ENCODE measurements around the gene LGMN.
A peak's percentile ranks its signal among the peaks of the same experiment; 100 is the strongest.

The LGMN gene

DNA sequence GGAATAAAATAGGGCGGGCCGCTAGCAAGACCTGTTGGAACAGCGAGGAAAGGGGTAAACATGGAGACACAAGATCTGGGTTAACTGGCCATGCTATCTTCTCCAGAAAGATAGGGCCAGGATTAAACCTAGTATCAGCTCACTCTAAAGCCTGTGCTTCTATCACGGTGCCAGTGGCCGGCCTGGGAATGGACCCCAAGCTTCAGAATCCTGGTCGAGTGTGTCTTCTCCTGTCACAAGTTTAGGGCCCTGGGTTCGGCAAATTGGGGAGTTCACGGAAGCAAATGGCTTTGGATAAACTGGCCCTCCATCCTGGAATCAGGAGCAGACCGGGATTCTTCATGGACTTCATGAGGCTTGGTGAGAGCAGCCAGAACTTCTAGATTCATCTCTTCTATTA, 82.2 kb downstream of the LGMN start:
- H3K27me3 ChIP-seq (ENCODE audit: insufficient read depth, poor library complexity, severe bottlenecking) = no peaks in the 10 kb centered on the region
- TF ChIP-seq, protein P1, sequence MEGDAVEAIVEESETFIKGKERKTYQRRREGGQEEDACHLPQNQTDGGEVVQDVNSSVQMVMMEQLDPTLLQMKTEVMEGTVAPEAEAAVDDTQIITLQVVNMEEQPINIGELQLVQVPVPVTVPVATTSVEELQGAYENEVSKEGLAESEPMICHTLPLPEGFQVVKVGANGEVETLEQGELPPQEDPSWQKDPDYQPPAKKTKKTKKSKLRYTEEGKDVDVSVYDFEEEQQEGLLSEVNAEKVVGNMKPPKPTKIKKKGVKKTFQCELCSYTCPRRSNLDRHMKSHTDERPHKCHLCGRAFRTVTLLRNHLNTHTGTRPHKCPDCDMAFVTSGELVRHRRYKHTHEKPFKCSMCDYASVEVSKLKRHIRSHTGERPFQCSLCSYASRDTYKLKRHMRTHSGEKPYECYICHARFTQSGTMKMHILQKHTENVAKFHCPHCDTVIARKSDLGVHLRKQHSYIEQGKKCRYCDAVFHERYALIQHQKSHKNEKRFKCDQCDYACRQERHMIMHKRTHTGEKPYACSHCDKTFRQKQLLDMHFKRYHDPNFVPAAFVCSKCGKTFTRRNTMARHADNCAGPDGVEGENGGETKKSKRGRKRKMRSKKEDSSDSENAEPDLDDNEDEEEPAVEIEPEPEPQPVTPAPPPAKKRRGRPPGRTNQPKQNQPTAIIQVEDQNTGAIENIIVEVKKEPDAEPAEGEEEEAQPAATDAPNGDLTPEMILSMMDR (IDR thresholded peaks at IDR 0.05; ENCODE audit: poor library complexity, severe bottlenecking) = no peak
- H3K4me3 ChIP-seq (ENCODE audit: severe bottlenecking) = no peak overlapping the region
- H3K9me3 ChIP-seq (ENCODE audit: severe bottlenecking) = no peaks in the 10 kb centered on the region
- no peaks in the 10 kb centered on the region for H3K4me1 ChIP-seq (ENCODE audit: insufficient read depth, poor library complexity, severe bottlenecking)
- DNase-seq (ENCODE audit: low spot score) = no peak
- ATAC-seq (ENCODE audit: low read depth) = no peak
- H3K27ac ChIP-seq (ENCODE audit: poor library complexity, severe bottlenecking) = no peak overlapping the region
- no peaks in the 10 kb centered on the region for H3K36me3 ChIP-seq (ENCODE audit: low read depth)

DNA sequence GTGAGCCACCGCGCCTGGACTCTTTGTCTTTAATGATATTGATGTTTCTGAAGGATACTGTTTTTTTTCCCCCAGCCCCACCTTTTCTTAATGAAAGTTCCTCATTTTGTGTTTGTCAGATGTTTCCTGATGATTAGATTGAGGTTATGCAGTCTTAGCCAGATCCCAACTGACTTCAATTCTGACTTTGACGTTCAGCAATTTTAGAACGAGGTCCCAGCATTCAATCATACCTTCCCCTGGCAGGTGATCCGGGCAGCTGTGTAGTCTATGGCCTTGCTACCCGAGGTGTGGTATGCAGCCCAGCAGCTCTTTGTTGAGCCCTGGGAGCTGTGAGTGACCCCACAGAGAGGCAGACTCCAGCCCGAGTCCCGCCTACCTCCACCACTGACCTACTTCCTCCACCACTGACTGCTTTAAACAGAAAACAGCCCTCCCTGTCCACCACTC, 82.7 kb downstream of the LGMN start:
- Histone ChIP-seq H3K36me3 (ENCODE audit: low read depth) (no peaks in the 10 kb centered on the region), H3K27ac (ENCODE audit: poor library complexity, severe bottlenecking) (no peak overlapping the region), H3K27me3 (ENCODE audit: insufficient read depth, poor library complexity, severe bottlenecking) (no peaks in the 10 kb centered on the region), H3K4me3 (ENCODE audit: severe bottlenecking) (no peak overlapping the region), H3K4me1 (ENCODE audit: insufficient read depth, poor library complexity, severe bottlenecking) (no peaks in the 10 kb centered on the region), H3K9me3 (ENCODE audit: severe bottlenecking) (no peaks in the 10 kb centered on the region)
- ATAC-seq (ENCODE audit: low read depth) (no peak), DNase-seq (ENCODE audit: low spot score) (no peak)
- TF ChIP-seq, protein P1 (IDR thresholded peaks at IDR 0.05; ENCODE audit: poor library complexity, severe bottlenecking) = no peak

GRCh38 chr14:92663049-92663448, 85.4 kb downstream of the LGMN start:
- peaks cover 10% of the 10 kb centered on the region for H3K4me1 ChIP-seq (ENCODE audit: insufficient read depth, poor library complexity, severe bottlenecking)
- ATAC-seq (ENCODE audit: low read depth) = no peak
- no peaks in the 10 kb centered on the region for H3K9me3 ChIP-seq (ENCODE audit: severe bottlenecking)
- H3K4me3 ChIP-seq (ENCODE audit: severe bottlenecking) = no peak overlapping the region
- no peaks in the 10 kb centered on the region for H3K27me3 ChIP-seq (ENCODE audit: insufficient read depth, poor library complexity, severe bottlenecking)
- TF ChIP-seq, protein P1 (IDR thresholded peaks at IDR 0.05; ENCODE audit: poor library complexity, severe bottlenecking) = no peak
- H3K36me3 ChIP-seq (ENCODE audit: low read depth) = no peaks in the 10 kb centered on the region
- H3K27ac ChIP-seq (ENCODE audit: poor library complexity, severe bottlenecking) = no peak overlapping the region
- no peak for DNase-seq (ENCODE audit: low spot score)

DNA sequence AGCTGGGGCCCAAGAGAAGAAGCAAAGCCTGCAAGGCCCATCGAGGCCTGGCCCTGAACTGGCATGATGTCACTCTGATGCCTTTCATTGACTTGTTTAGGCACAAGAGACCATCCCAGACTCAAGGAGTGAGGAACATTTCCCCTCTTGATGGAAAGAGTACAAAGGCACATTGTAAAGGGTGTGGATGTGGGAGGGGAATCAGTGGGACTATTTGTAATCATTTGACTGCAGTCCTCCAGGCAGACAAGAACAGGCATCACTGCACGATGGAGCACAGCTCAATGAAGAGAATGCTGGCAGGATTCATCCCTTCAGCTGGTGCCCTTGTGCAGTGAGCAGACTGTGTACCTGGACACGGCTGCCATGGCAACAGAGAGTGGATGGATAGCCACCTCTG, 87.9 kb downstream of the LGMN start:
- ATAC-seq (ENCODE audit: low read depth) = no peak
- Histone ChIP-seq H3K9me3 (ENCODE audit: severe bottlenecking) (no peaks in the 10 kb centered on the region), H3K4me3 (ENCODE audit: severe bottlenecking) (no peak overlapping the region), H3K36me3 (ENCODE audit: low read depth) (no peaks in the 10 kb centered on the region), H3K27ac (ENCODE audit: poor library complexity, severe bottlenecking) (peak overlapping the region; percentile 10), H3K27me3 (ENCODE audit: insufficient read depth, poor library complexity, severe bottlenecking) (no peaks in the 10 kb centered on the region), H3K4me1 (ENCODE audit: insufficient read depth, poor library complexity, severe bottlenecking) (peaks cover 10% of the 10 kb centered on the region)
- TF ChIP-seq, protein P1 (IDR thresholded peaks at IDR 0.05; ENCODE audit: poor library complexity, severe bottlenecking) = no peak
- DNase-seq (ENCODE audit: low spot score) = no peak

DNA sequence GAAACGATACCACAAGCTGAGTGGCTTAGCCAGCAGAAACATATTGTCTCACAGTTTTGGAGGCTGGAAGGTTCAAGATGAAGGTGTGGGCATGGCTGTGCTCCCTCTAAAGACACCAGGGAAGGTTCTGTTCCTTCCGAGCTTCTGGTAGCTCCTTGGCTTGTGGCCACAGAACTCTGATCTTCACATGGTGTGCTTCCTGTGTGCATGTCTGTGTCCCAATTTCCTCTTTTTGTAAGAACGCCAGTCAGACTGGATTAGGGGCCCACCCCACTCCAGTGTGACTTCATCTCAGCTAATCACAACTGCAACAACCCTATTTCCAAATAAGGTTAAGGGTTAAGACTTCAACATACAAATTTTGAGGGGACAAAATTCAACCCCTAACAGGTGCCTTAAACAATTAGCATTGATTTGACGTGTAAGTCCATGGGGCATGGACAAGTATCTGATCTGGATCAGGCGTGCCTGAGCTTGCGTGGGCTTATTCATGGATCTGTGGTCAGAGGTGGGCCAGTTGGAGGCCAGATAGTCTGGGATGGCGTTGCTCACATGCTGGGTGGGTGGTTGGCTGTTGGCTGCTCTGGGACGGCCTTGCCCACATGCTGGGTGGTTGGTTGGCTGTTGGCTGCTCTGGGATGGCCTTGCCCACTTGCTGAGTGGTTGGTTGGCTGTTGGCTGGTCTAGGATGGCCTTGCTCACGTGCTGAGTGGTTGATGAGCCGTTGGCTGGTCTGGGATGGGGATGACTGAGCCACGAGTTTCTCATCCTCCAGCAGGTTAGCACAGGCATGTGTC, 88.5 kb downstream of the LGMN start:
- Histone ChIP-seq H3K4me3 (ENCODE audit: severe bottlenecking) (no peak overlapping the region), H3K4me1 (ENCODE audit: insufficient read depth, poor library complexity, severe bottlenecking) (peaks cover 10% of the 10 kb centered on the region), H3K9me3 (ENCODE audit: severe bottlenecking) (no peaks in the 10 kb centered on the region), H3K36me3 (ENCODE audit: low read depth) (no peaks in the 10 kb centered on the region), H3K27ac (ENCODE audit: poor library complexity, severe bottlenecking) (peak overlapping the region; percentile 10), H3K27me3 (ENCODE audit: insufficient read depth, poor library complexity, severe bottlenecking) (no peaks in the 10 kb centered on the region)
- peak; percentile 64 for ATAC-seq (ENCODE audit: low read depth)
- no peak for DNase-seq (ENCODE audit: low spot score)
- TF ChIP-seq, protein P1 (IDR thresholded peaks at IDR 0.05; ENCODE audit: poor library complexity, severe bottlenecking) = no peak
